Ishikawa (cell line): ENCODE results near the gene SOX10.

Experiments used
- CEBPB ChIP-seq: IDR thresholded peaks from 2 replicates; pipeline ENCODE4 v1.6.1; 2012
- CREB1 ChIP-seq: IDR thresholded peaks from 2 replicates; pipeline ENCODE4 v1.6.1; 2012; ENCODE audit warnings: low read depth
- EGR1 ChIP-seq: IDR thresholded peaks from 2 replicates; pipeline ENCODE4 v1.6.1; 2012
- EP300 ChIP-seq: IDR thresholded peaks from 2 replicates; pipeline ENCODE4 v1.6.1; 2012; ENCODE audit warnings: borderline replicate concordance
- FOXM1 ChIP-seq: IDR thresholded peaks from 2 replicates; pipeline ENCODE4 v1.6.1; 2012; ENCODE audit warnings: low read depth, borderline replicate concordance
- MAX ChIP-seq: IDR thresholded peaks from 2 replicates; pipeline ENCODE4 v1.6.1; 2012
- NFIC ChIP-seq: IDR thresholded peaks from 2 replicates; pipeline ENCODE4 v1.6.1; 2012
- RAD21 ChIP-seq: IDR thresholded peaks from 2 replicates; pipeline ENCODE4 v1.6.1; 2012; ENCODE audit warnings: low read depth
- TAF1 ChIP-seq: IDR thresholded peaks from 2 replicates; pipeline ENCODE4 v1.6.1; 2012; ENCODE audit warnings: low read depth, mild to moderate bottlenecking
- TCF12 ChIP-seq: IDR thresholded peaks from 2 replicates; pipeline ENCODE4 v1.6.1; 2012; ENCODE audit warnings: low read depth
- TEAD4 ChIP-seq: IDR thresholded peaks from 2 replicates; pipeline ENCODE4 v1.6.1; 2012
- YY1 ChIP-seq: IDR thresholded peaks from 2 replicates; pipeline ENCODE4 v1.6.1; 2012; ENCODE audit warnings: low read depth
- ZBTB7A ChIP-seq: IDR thresholded peaks from 2 replicates; pipeline ENCODE4 v1.6.1; 2012; ENCODE audit warnings: low read depth
- TF ChIP-seq, protein P1 (sequence below): IDR thresholded peaks from 2 replicates; pipeline ENCODE4 v1.6.1; 2012; ENCODE audit warnings: low read depth, mild to moderate bottlenecking
- TF ChIP-seq, protein P2 (sequence below): IDR thresholded peaks from 2 replicates; pipeline ENCODE4 v1.6.1; 2012

The SOX10 gene

DNA sequence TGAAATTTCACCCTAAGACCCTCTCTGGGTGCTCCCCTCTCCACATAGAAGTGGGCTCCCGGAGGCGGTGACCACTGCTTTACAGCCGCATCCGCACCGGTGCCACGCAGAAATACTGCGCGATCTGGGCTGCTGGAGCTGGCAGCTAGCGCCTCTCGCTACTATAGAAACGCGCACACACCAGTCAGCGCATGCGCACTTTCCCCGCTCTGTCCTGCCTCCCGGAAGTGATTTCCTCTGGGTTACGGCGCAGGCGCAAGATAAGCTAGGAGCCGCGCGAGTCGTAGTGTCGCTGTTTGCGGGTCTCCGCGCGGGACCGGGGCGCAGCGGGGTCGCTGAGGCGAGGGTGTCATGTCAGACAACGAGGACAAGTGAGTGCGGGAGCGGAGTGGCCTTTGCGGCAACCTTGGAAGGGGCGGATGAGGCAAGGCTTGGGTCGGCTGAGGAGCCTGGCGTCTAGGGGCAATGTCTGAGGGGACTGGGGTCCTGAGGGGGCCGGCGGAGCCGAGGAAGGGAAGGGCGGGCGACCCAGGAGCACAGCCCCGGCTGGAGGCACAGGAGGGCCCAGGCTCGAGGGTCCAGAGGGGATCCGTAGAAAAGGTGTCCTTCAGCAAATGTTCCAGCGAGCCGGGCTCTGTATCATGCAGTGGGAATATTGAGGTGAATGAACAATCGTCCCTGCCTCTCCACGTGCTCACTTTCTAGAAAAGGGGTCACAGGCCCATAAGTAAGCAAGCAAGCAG lies 30.7 kb downstream of the SOX10 start, which contains the start of the genes C22orf23 and POLR2F:
Gene C22orf23, minus strand, starts transcription at position 165 of the 743 bp plus-strand sequence. CDS start 452 bp downstream, outside the sequence.
Gene POLR2F, plus strand, starts transcription at position 263 of the 743 bp plus-strand sequence. Its CDS starts 89 bp downstream, at position 352.
- TF ChIP-seq NFIC (no peak), EP300 (no peak), TCF12 (no peak), TEAD4 (no peak), YY1 (no peak), CREB1 (0 out of 2 replicates have a peak, but pooled peaks have one; percentile 39), CEBPB (no peak), FOXM1 (no peak), ZBTB7A (peak; percentile 15; the same call in 1 of the 2 replicates), RAD21 (no peak), MAX (peak; percentile 36; the same call in 1 of the 2 replicates), EGR1 (no peak), TAF1 (peak; percentile 93)
- TF ChIP-seq, protein P1, sequence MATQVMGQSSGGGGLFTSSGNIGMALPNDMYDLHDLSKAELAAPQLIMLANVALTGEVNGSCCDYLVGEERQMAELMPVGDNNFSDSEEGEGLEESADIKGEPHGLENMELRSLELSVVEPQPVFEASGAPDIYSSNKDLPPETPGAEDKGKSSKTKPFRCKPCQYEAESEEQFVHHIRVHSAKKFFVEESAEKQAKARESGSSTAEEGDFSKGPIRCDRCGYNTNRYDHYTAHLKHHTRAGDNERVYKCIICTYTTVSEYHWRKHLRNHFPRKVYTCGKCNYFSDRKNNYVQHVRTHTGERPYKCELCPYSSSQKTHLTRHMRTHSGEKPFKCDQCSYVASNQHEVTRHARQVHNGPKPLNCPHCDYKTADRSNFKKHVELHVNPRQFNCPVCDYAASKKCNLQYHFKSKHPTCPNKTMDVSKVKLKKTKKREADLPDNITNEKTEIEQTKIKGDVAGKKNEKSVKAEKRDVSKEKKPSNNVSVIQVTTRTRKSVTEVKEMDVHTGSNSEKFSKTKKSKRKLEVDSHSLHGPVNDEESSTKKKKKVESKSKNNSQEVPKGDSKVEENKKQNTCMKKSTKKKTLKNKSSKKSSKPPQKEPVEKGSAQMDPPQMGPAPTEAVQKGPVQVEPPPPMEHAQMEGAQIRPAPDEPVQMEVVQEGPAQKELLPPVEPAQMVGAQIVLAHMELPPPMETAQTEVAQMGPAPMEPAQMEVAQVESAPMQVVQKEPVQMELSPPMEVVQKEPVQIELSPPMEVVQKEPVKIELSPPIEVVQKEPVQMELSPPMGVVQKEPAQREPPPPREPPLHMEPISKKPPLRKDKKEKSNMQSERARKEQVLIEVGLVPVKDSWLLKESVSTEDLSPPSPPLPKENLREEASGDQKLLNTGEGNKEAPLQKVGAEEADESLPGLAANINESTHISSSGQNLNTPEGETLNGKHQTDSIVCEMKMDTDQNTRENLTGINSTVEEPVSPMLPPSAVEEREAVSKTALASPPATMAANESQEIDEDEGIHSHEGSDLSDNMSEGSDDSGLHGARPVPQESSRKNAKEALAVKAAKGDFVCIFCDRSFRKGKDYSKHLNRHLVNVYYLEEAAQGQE: no peak
- TF ChIP-seq, protein P2, sequence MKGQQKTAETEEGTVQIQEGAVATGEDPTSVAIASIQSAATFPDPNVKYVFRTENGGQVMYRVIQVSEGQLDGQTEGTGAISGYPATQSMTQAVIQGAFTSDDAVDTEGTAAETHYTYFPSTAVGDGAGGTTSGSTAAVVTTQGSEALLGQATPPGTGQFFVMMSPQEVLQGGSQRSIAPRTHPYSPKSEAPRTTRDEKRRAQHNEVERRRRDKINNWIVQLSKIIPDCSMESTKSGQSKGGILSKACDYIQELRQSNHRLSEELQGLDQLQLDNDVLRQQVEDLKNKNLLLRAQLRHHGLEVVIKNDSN: 0 out of 2 replicates have a peak, but pooled peaks have one; percentile 8

GRCh38 chr22:37953062-37953436 lies 31.3 kb downstream of the SOX10 start:
- no peak for TF ChIP-seq NFIC
- no peak for TF ChIP-seq FOXM1
- TF ChIP-seq RAD21: no peak
- TF ChIP-seq EGR1: no peak
- no peak for TF ChIP-seq CEBPB
- no peak for TF ChIP-seq TCF12
- TF ChIP-seq MAX: no peak

DNA sequence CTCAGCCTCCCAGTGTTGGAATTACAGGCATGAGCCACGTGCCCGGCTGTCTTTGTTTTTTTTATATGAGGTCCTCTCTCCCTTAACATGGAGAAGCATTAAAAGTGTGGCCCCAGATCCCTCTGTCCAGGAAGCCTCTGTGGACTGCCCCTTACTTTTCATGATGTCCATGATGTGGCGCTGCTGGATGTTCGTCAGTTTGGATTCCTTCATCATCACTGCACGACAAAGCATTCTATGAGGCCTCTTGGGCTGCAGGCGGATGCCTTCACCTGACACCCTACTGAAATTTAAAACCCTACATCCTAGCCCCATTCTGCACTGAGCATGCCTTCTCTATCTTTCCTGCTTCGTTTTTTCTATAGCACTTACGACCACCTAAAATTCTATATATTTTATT lies 33.0 kb downstream of the SOX10 start:
- TF ChIP-seq, protein P1: no peak
- TF ChIP-seq TAF1 (no peak), NFIC (no peak), RAD21 (no peak), YY1 (no peak), CREB1 (no peak), TEAD4 (no peak), FOXM1 (no peak), EGR1 (no peak), TCF12 (no peak), MAX (no peak)

- TF ChIP-seq CREB1 (no peak), ZBTB7A (no peak), CEBPB (no peak), NFIC (no peak), FOXM1 (no peak), YY1 (no peak), EP300 (no peak), EGR1 (no peak), TCF12 (no peak), TEAD4 (no peak), MAX (no peak), TAF1 (no peak), RAD21 (no peak)
- TF ChIP-seq, protein P2: no peak
- TF ChIP-seq, protein P1: no peak
Measured at GRCh38 chr22:37943825-37944198, 40.5 kb downstream of the SOX10 start.
